HEK293T (cell line): Measurements from ENCODE around the gene APRT.

Experiments
- ELF4 ChIP-seq: fragments of 450-650 bp; IDR thresholded peaks from 2 replicates; pipeline ENCODE4 v1.6.1; 2017; ENCODE audit warnings: antibody characterized with exemption
- HDGF ChIP-seq: fragments of 450-650 bp; IDR thresholded peaks from 2 replicates; pipeline ENCODE4 v1.6.1; 2017; ENCODE audit warnings: antibody characterized with exemption, borderline replicate concordance
- SP1 ChIP-seq: fragments of 450-650 bp; IDR thresholded peaks from 2 replicates; pipeline ENCODE4 v1.6.1; 2017
- SUZ12 ChIP-seq: fragments of 450-650 bp; IDR thresholded peaks from 2 replicates; pipeline ENCODE4 v1.6.1; 2016; ENCODE audit warnings: mild to moderate bottlenecking
- TF ChIP-seq, protein P1 (sequence below): fragments of 450-650 bp; IDR thresholded peaks from 2 replicates; pipeline ENCODE4 v1.6.1; 2016

- TF ChIP-seq SUZ12 (no peak), SP1 (no peak), ELF4 (no peak), HDGF (no peak)
- TF ChIP-seq, protein P1, sequence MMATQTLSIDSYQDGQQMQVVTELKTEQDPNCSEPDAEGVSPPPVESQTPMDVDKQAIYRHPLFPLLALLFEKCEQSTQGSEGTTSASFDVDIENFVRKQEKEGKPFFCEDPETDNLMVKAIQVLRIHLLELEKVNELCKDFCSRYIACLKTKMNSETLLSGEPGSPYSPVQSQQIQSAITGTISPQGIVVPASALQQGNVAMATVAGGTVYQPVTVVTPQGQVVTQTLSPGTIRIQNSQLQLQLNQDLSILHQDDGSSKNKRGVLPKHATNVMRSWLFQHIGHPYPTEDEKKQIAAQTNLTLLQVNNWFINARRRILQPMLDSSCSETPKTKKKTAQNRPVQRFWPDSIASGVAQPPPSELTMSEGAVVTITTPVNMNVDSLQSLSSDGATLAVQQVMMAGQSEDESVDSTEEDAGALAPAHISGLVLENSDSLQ, result no peak
Measured at GRCh38 chr16:88855176-88855575, 43.4 kb upstream of the APRT start.
